SKM-1 treated with dmso at 0.1 percent for 144 hours (cell line): ENCODE results near the gene EHMT1.
"Not testable (repeated sequence)": the region's sequence is repeated elsewhere in the genome, so short reads cannot be mapped to it uniquely, and the experiment has no call there.

Experiments
- DNase-seq: peaks from one replicate; lab custom pipeline; 2025; ENCODE audit not compliant: unreplicated experiment; lab: John Stamatoyannopoulos, UW

The EHMT1 gene

DNA sequence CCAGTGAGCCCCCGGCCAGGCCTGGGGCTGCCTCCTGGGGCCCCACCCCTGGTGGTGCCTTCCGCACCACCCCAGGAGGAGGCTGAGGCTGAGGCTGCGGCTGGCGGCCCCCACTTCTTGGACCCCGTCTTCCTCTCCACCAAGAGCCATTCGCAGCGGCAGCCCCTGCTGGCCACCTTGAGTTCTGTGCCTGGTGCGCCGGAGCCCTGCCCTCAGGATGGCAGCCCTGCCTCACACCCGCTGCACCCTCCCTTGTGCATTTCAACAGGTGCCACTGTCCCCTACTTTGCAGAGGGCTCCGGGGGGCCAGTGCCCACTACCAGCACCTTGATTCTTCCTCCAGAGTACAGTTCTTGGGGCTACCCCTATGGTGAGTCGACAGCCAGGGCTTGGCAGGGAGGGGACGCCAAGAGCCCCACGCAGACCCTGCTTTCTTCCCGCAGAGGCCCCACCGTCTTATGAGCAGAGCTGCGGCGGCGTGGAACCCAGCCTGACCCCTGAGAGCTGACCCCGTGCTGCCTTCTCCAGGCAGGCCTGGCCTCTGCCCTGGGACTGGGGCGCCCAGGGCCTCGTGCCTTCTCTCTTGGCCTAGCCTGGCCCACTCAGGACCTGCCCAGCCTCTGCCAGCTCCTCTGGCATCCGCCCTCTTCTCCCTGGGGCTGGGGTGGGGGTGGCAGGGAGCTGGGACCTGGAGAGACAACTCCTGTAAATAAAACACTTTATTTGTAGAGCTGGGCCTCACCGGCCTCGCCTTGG, 4.0 kb upstream of the EHMT1 start:
- no peak for DNase-seq

GRCh38 chr9:137615387-137615871, 3.4 kb upstream of the EHMT1 start:
- no peak for DNase-seq

DNA sequence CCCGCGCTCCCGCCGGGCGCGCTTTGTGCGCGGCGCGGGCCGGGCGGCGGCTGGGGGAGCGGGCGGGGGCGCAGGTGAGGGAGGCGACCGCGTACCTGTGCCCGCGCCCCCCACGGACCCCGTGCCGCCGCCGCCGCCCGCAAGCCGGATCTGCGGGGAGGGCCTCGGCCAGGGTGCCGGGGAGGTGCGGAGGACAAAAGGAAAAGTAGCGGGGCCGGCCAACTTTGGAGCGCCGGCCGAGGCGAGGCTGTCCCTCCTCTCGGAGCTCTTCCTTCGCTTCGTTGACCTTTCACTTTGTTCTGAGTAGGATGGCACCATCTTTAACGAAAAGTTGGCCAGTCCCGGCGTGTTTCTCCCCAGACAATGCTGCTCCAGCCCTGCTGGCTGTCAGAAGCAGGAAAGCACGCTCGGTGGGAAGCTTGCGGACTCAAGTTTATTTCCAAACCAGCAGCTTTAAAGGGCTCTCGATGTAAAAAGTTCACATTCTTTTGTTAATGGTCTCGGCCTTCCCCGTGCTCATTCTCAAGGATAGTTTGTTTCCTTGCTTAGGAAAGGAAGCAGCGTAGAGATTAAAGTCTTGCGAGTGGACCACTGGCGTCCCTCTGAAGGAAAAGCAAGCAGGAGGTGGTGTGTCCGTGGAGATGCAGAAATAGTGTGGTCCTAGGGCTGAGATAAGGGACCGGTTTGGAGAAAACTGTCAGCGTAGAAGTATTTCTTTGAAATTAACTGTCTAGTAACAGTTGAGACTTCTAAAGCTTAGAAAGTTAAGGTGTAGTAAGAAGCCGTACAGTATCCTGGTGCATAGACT, 639 bp downstream of the EHMT1 start:
- DNase-seq, result no peak

DNA sequence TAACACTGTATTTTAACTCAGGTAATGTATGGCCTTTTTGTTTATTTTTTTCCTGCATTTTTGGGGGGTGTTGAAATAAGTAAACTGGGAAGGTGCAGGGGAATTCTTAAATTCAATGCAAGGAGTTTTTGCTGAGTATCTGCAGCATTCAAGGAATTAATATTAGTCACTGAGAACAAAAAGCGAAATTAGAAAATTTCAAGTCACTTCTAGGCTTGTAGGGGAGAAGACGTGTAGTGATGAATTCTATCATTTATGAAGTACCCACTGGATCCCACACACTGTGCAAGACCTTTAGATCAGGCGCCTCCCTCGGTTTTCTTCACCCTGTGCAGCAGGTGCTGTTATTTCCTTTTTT, 1.2 kb downstream of the EHMT1 start:
- no peak for DNase-seq

DNA sequence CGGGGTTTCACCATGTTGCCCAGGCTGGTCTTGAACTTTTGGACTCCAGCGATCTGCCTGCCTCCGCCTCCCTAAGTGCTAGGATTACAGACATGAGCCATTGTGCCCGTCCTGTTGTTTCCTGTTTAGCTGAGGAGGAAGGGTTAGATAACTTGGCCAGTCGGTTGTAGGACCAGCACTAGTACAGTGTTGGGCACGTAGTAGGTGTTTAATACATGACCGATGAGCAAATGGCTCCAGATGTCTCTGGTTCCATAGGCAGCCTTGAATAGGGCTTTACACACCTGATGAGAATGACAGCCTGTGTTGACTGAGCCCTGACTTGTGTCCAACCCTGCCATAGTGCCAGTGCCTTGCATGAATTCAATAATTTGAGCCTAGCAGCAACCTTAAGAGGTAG, 1.8 kb downstream of the EHMT1 start:
- DNase-seq, result no peak

- DNase-seq, result no peak
Measured at GRCh38 chr9:137621131-137621757, 2.4 kb downstream of the EHMT1 start.

GRCh38 chr9:137622211-137622610, 3.4 kb downstream of the EHMT1 start:
- DNase-seq, result not testable (repeated sequence)

- no peak for DNase-seq
Measured at GRCh38 chr9:137626464-137626863, 7.7 kb downstream of the EHMT1 start.

DNA sequence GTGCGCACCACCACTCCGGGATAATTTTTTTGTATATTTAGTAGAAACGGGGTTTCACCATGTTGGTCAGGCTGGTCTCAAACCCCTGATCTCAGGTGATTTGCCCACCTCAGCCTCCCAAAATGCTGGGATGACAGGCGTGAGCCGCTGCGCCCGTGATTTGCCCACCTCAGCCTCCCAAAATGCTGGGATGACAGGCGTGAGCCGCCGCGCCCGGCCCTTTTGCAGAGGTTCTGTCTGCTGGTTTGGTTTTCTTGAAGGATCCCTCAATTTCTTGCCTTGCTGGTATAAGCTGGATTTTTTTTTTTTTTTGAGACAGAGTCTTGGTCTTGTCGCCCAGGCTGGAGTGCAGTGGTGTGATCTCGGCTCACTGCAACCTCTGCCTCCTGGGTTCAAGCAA, 8.6 kb downstream of the EHMT1 start:
- not testable (repeated sequence) for DNase-seq

- DNase-seq, result no peak
Measured at GRCh38 chr9:137630126-137630525, 11.3 kb downstream of the EHMT1 start.

GRCh38 chr9:137630679-137631078, 11.9 kb downstream of the EHMT1 start:
- no peak for DNase-seq

DNA sequence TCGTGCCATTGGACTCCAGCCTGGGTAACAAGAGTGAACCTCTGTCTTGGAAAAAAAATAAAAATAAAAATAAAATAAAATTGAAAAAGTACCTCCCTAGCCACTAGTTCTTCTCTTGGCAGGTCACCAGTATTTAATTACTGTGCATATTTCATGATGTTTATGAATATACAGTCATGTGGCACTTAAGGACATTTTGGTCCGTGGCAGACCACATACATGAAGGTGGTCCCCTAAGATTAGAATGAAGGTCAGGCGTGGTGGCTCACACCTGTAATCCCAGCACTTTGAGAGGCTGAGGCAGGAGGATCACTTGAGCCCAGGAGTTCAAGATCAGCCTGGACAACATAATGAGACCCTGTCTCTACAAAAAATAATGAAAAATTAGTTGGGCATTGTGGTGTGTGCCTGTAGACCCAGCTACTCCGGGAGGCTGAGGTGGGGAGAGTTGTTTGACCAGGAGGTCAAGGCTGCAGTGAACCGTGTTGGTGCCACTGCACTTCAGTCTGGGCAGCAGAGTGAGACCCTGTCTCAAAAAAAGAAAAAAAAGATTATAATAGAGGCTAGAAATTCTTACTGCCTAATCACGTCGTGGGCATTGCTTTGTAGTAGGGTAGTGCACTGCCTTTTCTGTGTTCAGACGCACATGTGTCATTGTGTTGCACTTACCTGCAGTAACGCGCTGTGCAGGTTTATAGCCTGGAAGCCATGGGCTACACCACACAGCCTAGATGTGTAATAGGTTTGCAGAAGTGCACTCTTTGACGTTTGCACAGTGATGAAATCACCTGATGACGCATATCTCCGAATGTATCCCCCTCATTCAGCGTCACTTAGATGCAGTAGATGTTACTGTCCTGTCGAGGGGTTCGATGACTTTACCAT, 12.8 kb downstream of the EHMT1 start:
- no peak for DNase-seq

DNA sequence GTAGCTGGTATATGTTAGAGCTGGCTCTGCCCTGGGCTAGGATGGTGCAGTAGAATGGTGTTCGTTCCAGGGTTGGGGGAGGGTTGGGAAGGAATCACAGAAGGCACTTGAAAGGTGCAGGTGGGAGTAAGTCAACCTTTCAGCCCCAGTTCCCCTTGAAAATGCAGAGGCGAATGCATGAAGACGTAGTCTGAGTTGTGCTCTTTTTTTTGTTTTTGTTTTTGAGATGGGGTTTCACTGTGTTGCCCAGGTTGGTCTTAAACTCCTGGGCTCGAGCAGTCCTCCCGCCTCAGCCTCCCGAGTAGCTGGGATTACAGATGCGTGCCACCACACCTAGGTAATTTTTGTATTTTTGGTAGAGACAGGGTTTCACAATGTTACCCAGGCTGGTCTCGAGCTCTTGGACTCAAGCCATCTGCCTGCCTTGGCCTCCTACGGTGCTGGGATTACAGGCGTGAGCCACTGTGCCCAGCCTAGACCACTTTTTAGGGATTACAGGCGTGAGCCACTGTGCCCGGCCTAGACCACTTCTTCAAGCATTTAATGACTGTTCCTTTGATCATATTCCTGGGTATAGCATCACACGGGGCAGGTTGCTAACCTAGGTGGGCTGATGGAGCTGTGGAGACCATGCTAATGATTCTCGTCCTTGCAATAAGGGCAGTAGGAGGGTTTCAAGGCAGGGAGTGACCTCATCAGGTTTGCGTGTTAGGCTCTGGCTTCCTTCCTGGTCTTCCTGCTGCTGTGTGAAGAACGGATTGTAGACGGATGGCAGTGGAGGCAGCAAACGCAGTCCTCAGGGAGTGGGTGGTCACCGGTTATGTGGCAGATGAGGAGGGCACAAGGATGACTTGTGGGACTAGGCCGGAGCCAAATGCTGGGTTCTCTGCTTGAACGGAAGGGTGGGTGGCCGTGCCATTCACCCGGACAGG, 13.7 kb downstream of the EHMT1 start:
- no peak for DNase-seq

GRCh38 chr9:137634016-137634415, 15.2 kb downstream of the EHMT1 start:
- no peak for DNase-seq

DNA sequence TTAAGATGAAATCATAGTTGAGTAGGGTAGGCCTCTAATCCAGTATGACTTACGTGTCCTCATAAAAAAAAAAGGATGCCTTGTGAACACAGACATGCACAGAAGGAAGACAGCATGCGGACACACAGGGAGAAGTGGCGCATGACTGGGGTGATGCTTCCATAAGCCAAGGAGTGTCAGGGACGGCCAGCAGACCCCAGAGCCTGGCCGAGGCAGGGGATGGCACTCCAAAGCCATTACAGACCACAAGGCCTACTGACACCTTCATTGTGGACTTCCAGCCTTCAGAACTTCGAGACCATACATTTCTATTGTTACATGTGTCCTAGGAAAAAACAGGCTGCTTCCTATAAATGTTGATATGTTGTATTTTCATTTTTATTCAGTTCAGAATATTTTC, 19.9 kb downstream of the EHMT1 start:
- DNase-seq, result no peak

- DNase-seq, result no peak
Measured at GRCh38 chr9:137639303-137640051, 20.7 kb downstream of the EHMT1 start.

GRCh38 chr9:137640862-137641261, 22.1 kb downstream of the EHMT1 start:
- no peak for DNase-seq

DNA sequence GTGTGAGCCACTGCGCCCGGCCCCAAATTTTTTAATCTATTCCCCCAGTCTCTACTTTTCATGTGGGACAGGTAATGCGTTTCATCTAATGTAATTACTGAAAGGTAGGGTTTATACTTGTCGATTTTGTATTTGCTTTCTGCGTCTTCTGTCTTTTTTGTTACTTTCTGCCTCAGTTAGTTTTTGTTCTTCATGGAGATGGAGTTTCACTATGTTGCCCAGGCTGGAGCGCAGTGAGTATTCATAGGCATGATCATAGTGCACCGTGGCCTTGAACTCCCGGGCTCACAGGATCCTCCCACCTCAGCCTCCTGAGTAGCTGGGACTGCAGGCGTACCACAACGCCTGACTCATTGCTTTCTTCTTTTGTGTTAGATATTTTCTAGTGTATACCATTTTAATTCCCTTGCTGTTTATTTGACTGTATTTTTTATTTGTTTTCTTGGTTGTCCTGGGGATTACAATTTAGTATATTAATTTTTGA, 23.4 kb downstream of the EHMT1 start:
- DNase-seq, result no peak

DNA sequence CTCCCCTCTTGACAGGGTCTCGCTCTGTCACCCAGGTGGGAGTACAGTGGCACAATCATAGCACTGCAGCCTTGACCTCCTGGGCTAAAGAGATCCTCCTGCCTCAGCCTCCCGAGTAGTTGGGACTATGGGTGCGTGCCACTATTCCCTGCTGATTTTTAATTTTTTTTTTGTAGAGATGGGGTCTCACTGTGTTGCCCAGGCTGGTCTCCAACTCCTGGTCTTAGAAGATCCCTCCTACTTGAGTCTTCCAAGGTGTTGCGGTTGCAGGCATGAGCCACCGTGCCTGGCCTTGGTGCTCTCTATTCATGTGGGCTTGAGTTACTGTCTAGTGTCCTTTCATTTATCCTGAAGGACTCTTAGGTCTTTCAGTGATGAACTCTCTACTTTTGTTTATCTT, 24.1 kb downstream of the EHMT1 start:
- no peak for DNase-seq
